HL-60 (cell line): ENCODE measurements around the gene ITPA.
A peak's percentile ranks its signal among the peaks of the same experiment; 100 is the strongest.
"Not testable (repeated sequence)": the region's sequence is repeated elsewhere in the genome, so short reads cannot be mapped to it uniquely, and the experiment has no call there.

ENCODE experiments used
- DNase-seq, 2 experiments: peaks; one replicate each; pipeline ENCODE4 v3.0.0-alpha.2; 2010 to 2020; ENCODE audit warnings: low read depth in 1 of 2, low spot score in 1 of 2
- H3K27ac ChIP-seq: fragments of 250-450 bp; sonication (Bioruptor Pico); replicated peaks from 2 replicates; pipeline ENCODE4 v1.5.1; 2020; ENCODE audit warnings: mild to moderate bottlenecking, moderate library complexity
- H3K27me3 ChIP-seq: fragments of 250-450 bp; sonication (Bioruptor Pico); 2 replicates; pipeline ENCODE4 v1.5.1; 2021; ENCODE audit warnings: mild to moderate bottlenecking, moderate library complexity; ENCODE audit not compliant: insufficient read depth, poor library complexity, severe bottlenecking
- H3K4me3 ChIP-seq: replicated peaks from 2 replicates; pipeline ENCODE4 v1.5.1; 2011; ENCODE audit warnings: mild to moderate bottlenecking, control low read depth, low read length; ENCODE audit not compliant: insufficient read depth
- GABPA ChIP-seq: IDR thresholded peaks from 2 replicates; pipeline ENCODE4 v1.6.1; 2012; ENCODE audit warnings: low read depth
- POLR2AphosphoS5 ChIP-seq: IDR thresholded peaks from 2 replicates; pipeline ENCODE4 v1.6.1; 2012; ENCODE audit warnings: low read depth
- SPI1 ChIP-seq: IDR thresholded peaks from 2 replicates; pipeline ENCODE4 v1.6.1; 2012; ENCODE audit warnings: low read depth, mild to moderate bottlenecking, borderline replicate concordance
- TF ChIP-seq, protein P1 (sequence below): IDR thresholded peaks from 2 replicates; pipeline ENCODE4 v1.6.1; 2012; ENCODE audit warnings: low read depth; ENCODE audit not compliant: insufficient replicate concordance
- TF ChIP-seq, protein P2 (sequence below): IDR thresholded peaks from one replicate; pipeline ENCODE4 v1.5.1; 2011; ENCODE audit warnings: low read length, control low read depth, inconsistent platforms; ENCODE audit not compliant: insufficient read depth

ITPA gene

DNA sequence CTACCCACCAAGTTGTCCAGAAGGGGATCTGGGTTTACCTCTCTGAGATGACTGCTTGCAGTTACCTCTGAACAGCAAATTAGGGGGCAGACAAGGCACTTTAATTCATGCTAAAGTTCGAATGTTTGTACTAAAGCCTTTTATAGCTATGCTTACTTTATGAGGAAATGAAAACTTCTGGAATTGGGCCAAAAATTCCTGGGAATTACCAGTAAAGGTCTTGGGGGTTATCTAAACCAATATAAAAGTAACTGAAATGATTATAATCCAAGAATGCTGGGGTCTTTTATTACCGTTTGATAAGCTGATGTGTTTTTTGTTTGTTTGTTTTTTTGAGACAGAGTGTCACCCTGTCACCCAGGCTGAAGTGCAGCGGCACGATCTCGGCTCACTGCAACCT is 28.0 kb upstream of the ITPA start:
- no peak for TF ChIP-seq POLR2AphosphoS5
- TF ChIP-seq, protein P1, sequence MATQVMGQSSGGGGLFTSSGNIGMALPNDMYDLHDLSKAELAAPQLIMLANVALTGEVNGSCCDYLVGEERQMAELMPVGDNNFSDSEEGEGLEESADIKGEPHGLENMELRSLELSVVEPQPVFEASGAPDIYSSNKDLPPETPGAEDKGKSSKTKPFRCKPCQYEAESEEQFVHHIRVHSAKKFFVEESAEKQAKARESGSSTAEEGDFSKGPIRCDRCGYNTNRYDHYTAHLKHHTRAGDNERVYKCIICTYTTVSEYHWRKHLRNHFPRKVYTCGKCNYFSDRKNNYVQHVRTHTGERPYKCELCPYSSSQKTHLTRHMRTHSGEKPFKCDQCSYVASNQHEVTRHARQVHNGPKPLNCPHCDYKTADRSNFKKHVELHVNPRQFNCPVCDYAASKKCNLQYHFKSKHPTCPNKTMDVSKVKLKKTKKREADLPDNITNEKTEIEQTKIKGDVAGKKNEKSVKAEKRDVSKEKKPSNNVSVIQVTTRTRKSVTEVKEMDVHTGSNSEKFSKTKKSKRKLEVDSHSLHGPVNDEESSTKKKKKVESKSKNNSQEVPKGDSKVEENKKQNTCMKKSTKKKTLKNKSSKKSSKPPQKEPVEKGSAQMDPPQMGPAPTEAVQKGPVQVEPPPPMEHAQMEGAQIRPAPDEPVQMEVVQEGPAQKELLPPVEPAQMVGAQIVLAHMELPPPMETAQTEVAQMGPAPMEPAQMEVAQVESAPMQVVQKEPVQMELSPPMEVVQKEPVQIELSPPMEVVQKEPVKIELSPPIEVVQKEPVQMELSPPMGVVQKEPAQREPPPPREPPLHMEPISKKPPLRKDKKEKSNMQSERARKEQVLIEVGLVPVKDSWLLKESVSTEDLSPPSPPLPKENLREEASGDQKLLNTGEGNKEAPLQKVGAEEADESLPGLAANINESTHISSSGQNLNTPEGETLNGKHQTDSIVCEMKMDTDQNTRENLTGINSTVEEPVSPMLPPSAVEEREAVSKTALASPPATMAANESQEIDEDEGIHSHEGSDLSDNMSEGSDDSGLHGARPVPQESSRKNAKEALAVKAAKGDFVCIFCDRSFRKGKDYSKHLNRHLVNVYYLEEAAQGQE: no peak
- TF ChIP-seq, protein P2, sequence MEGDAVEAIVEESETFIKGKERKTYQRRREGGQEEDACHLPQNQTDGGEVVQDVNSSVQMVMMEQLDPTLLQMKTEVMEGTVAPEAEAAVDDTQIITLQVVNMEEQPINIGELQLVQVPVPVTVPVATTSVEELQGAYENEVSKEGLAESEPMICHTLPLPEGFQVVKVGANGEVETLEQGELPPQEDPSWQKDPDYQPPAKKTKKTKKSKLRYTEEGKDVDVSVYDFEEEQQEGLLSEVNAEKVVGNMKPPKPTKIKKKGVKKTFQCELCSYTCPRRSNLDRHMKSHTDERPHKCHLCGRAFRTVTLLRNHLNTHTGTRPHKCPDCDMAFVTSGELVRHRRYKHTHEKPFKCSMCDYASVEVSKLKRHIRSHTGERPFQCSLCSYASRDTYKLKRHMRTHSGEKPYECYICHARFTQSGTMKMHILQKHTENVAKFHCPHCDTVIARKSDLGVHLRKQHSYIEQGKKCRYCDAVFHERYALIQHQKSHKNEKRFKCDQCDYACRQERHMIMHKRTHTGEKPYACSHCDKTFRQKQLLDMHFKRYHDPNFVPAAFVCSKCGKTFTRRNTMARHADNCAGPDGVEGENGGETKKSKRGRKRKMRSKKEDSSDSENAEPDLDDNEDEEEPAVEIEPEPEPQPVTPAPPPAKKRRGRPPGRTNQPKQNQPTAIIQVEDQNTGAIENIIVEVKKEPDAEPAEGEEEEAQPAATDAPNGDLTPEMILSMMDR: no peak
- no peak for TF ChIP-seq SPI1
- TF ChIP-seq GABPA: no peak
- Histone ChIP-seq H3K4me3 (no peak overlapping the region), H3K27ac (no peak overlapping the region), H3K27me3 (no peaks in the 10 kb centered on the region)
- no peak for DNase-seq

DNA sequence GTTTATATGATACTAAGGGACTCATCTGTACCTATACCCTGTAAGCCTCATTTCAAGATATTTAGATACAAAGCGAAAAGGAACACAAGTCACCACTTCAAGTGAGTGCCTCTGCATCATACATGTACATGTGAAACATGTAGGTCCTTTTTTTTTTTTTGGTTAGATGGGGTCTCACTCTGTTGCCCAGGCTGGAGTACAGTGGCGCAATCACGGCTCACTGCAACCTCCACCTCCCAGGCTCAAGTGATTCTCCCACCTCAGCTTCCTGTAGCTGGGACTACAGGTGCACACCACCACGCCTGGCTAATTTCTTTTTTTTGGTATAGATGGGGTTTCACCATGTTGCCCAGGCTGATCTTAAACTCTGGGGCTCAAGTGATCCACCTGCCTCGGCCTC is 26.9 kb upstream of the ITPA start:
- H3K27ac ChIP-seq, H3K27me3 ChIP-seq, H3K4me3 ChIP-seq, DNase-seq: not testable (repeated sequence)

DNA sequence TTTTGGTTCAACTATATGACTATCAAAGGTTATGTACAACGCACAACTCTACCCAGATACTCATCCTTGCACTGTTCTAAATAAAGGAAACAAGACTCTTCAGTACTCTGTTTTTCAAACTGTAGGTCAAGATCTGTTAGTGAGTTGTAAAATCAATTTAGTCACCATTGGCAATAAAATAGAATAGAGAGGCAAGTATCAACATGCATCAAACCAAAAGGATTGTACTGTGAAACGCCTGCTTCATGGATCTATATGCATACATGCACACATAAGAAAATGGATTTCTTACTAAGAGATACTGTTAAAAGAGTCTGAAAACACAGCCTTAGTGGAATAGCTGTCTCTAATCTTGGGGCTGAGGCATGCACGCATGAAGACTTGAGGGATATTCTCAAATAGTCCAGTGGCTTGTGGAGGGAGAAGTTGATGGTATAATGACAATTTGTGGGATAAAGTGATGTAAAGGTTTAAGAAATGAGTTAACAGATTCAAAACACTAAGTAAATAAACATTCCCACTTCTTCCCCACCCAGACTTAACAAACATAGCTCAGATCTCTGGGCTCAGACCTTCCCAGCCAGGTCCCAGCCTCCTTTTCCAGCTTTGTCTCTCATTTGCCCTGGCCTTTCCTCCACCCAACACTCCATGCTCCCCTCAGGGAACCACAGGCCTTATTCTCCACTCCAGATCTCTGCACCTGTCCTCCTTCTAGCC is 25.2 kb upstream of the ITPA start:
- no peaks in the 10 kb centered on the region for H3K27me3 ChIP-seq
- DNase-seq: no peak

DNA sequence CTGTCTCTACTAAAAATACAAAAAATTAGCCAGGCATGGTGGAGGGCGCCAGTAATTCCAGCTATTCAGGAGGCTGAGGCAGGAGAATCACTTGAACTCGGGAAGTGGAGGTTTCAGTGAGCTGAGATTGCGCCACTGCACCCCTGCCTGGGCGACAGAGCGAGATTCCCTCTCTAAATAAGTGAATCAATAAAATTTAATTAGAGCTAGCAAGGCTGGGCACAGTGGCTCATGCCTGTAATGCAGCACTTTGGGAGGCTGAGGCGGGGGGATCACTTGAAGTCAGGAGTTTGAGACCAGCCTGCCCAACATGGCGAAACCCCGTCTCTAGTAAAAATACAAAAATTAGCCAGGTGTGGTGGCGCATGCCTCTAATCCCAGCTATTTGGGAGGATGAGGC is 21.4 kb upstream of the ITPA start:
- not testable (repeated sequence) for DNase-seq, H3K27me3 ChIP-seq, H3K4me3 ChIP-seq, H3K27ac ChIP-seq

More for the DNA sequence above, 25.2 kb upstream of the ITPA start:
- no peak for TF ChIP-seq POLR2AphosphoS5
- Histone ChIP-seq H3K27ac (no peak overlapping the region), H3K4me3 (no peak overlapping the region)

DNA sequence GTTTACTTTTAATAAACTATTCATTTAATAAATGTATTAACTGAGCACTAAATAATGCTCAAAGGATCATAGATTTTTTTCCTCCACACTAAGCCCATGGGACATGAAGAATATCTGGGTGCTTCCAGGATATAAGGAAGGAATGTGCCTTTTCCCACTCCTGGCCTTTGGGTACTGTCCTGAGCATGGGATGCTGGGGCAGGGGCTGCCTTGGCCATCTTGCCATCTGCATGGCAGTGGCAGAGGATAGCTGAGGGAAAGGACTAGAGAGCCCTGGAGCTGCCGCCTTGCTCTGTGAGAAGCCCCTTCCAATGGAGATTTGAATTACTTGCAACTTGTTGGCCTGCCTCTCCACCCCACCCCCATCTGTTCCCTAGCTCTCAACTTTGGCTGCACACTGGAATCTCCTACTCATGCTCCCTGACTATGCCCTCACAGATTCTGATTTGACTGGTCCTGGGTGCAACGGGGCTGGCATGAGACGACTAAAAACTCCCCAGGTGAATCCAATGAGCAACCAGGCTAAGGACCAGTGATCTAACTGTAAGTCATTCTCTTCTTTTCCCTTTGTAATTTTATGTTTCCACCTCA is 20.4 kb upstream of the ITPA start:
- TF ChIP-seq POLR2AphosphoS5: 0 out of 2 replicates have a peak, but pooled peaks have one; percentile 10
- TF ChIP-seq, protein P1: no peak
- no peak overlapping the region for H3K4me3 ChIP-seq
- DNase-seq: no peak
- no peaks in the 10 kb centered on the region for H3K27me3 ChIP-seq
- H3K27ac ChIP-seq: no peak overlapping the region

DNA sequence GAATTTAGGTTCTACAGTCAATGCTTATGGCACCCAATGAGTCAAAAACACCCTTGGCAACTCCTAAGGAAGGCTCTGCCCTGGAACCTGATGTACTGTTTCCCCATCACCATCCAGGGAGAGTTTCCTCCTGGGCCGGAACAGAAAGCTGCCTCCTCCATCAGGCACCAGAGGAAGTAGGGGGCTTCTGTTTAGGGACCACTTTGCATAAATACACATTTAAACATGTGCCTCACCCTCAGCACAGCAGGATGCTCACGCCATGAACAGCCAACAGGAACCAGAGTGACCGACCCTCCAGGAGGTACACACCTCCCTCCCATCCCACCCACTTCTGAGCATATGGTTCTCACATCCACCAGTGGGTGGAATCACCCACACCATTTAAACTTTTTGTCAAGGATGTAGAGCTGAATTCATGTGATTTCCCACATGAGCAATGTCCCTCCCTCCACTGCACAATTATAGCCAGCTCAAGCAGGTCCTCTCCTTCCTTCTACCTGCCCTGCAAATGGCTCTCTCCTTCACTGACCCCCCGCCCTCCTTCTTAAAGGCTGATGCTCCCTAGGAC is 19.7 kb upstream of the ITPA start:
- Histone ChIP-seq H3K27me3 (no peaks in the 10 kb centered on the region), H3K4me3 (no peak overlapping the region), H3K27ac (no peak overlapping the region)
- no peak for DNase-seq
- no peak for TF ChIP-seq GABPA
- no peak for TF ChIP-seq POLR2AphosphoS5
- TF ChIP-seq, protein P1: no peak
